GM19455 (cell line): ENCODE measurements around the gene HMGN3.

Source experiments
- ATAC-seq: cut with Tn5 transposase; IDR thresholded peaks from one replicate; pipeline ENCODE4 v1.9.1; 2021; ENCODE audit not compliant: unreplicated experiment

HMGN3 gene

GRCh38 chr6:79188107-79188506 is 46.4 kb downstream of the HMGN3 start:
- ATAC-seq = no peak

DNA sequence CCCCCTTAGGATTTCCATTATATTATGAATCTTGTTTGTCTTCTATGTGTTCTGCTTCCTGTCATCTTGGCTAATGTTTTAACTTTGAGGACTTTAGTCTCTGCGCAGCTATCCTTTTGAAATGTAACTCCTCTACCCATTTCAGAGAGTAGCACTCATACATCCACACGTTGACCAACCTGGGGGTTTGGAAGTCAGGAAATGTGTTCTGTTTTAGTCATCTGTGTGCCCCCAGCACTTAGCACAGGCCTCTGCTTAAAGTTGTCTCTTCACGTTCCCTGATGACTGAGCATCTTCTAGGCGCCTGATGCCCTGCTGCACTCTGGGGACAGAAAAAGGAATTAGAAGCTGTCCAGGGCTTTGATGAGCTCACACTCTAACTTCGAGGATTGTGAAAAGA is 47.9 kb downstream of the HMGN3 start:
- ATAC-seq = no peak

- ATAC-seq = no peak
These were observed 49.8 kb downstream of the HMGN3 start for GRCh38 chr6:79184641-79185040.

GRCh38 chr6:79184086-79184485 is 50.4 kb downstream of the HMGN3 start:
- no peak for ATAC-seq

DNA sequence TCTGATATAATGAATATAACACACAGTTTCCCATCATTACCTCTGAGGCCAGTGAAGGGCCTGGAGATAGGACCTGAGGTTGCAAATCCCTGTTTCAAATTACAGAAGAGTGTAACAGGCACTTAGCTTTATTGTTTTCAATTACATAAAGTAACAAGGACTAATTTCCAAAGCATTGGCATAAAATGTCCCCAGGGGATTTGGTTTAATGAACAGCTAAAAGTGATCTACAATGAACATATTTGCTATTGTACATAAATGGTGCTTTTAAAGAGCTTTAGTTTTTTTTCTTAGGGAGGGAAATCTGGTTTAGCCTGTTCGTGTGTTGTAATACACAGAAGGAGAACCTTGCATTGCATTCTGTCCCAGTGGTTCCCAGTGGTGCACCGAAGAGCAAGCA is 54.4 kb downstream of the HMGN3 start:
- no peak for ATAC-seq

- no peak for ATAC-seq
These were observed 61.1 kb downstream of the HMGN3 start for GRCh38 chr6:79173378-79173777.

- no peak for ATAC-seq
These were observed 63.5 kb downstream of the HMGN3 start for GRCh38 chr6:79170959-79171358.

- ATAC-seq = no peak
These were observed 64.1 kb downstream of the HMGN3 start for GRCh38 chr6:79170431-79170830.

DNA sequence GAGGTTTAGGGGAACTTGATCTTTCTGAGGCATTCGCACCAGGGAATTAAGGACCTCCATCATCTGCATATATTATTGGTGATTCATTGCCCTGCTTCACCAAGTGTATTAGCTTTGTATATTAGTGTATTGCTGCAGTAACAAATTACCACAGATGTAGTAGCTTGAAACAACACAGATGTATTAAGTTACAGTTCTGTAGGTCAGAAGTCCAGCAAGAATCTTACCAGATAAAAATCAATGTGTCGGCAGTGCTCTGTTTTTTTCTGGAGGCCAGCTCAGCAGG is 65.8 kb downstream of the HMGN3 start:
- ATAC-seq = no peak

DNA sequence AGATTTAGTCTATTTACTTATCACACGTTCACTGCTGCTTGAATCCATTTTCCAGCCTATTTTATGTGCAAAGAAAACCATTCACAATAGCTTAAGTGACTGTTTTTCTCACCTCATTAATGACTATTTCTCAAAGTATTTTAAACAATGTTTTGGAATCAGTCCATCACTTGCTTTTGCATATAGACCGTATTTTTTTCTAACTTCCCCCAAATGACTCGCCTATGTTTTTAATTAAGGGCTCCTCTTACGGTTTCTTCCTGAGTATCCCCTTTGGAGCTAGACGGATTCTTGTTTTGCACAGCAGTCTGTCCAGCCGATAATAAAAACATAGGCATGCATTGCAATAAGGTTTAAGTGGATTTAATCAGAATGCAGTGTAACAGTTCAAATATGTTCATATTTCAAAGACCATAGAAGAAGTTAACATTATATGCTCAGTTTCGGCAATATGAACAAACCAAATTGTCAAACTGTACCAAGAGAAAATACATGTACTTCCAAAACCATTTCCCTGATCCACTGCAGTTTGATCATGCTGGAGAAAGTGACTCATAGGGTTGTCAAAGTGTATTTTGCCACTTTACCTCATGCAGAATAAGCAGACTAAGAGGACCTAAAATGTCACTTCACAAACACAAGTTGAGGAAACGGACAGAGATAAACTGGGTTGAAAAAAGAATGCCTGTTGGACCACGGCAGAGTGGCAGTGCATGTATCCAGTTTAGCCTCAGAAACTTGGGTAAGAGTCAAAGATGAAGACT is 66.4 kb downstream of the HMGN3 start:
- ATAC-seq = no peak

- ATAC-seq = no peak
These were observed 74.6 kb downstream of the HMGN3 start for GRCh38 chr6:79159846-79160245.

- no peak for ATAC-seq
These were observed 75.5 kb downstream of the HMGN3 start for GRCh38 chr6:79158856-79159516.

DNA sequence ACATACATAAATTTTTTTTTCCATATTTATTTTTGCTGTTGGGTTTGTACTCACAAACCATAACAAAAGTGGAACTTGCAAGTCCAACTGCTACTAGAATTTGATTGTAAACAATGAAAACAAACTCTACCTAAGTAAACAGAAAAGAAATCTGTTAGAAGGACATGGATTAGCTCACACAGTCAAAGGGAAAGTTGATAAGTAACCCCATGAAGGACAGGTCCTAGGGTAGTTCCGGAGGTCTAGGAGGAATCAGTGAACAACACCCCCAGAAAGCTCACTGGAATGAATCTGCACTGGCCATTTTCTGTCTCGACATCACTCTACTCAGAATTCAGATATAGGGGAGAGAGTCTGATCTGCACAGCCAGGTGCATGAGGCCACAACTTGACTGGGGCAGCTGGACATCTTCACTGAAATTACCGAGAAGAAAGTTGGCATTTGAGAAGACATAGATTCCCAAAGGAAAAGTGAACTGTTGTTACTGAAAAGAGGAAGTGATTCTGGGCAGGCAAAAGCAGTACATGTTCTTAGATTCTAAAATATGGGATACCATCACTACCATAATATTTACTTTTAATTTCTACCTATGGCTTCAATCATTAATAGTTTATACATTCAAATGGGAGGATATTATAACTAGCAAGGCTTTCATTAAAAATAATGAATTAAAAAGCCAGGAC is 76.4 kb downstream of the HMGN3 start:
- no peak for ATAC-seq

GRCh38 chr6:79152269-79152737 is 82.2 kb downstream of the HMGN3 start:
- ATAC-seq = no peak
